Anterior cingulate cortex (tissue), 58 donors: ENCODE data around the gene CTCFL.

Experiments used
- DNase-seq, 58 donors: peaks; one replicate each; lab custom pipeline; 2025; lab: John Stamatoyannopoulos, UW

The CTCFL gene

DNA sequence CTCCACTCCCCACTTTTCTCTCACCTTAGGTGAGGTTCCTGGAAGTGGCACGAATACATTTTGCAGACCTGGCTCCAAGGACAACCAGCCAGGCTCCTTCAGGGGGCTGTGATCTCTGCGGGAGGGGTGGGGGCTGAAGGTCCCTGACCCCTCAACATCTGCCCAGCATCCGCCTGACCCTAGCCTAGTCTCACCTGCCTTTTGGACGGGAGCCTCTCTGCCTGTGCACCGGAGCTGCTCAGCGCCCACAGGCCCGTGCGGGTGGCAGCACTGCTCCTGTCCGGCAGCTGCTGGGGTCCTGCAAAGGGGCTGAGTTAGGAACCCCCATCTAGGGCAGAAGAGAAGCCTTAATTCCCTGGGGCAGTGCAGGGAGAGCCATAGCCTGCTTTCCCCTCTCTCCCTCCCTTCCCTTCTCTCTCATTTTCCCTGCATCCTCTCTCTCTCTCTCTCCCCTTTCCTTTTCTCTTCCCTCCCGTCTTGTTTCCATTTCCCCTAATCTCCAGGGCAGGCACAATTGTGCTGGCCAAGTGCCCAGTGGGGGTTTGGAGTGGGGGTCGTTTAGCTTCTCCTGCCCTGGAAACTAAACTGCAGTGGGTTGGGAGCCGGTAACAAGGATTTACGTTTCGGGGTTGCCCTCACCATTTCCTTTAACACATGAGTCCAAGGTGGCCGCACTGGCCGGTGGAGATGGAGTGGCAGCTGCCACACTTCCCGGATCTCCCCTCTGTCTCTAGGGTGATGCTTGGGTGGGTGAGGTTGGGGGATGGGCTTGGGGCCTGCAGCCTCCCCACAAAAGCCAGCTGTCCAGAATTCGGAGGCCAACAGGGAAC lies 54.1 kb downstream of the CTCFL start:
- no peak for DNase-seq

DNA sequence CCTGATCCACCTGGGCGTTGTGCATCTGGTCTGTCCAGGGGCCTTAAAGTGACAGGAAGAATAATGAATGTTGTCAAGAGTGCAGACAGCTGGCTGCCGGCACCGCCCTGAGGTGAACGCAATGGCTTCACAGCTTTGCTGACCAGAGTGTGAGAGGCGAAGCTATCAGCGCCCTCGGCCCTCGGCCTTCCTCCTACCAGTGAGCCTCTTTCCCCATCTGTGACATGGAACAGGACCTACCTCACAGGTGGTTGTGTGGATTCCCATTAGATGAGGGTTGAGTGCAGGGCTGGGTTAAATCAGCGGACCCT lies 54.8 kb downstream of the CTCFL start:
- no peak for DNase-seq

GRCh38 chr20:57469418-57470211 lies 55.3 kb downstream of the CTCFL start:
- no peak for DNase-seq

DNA sequence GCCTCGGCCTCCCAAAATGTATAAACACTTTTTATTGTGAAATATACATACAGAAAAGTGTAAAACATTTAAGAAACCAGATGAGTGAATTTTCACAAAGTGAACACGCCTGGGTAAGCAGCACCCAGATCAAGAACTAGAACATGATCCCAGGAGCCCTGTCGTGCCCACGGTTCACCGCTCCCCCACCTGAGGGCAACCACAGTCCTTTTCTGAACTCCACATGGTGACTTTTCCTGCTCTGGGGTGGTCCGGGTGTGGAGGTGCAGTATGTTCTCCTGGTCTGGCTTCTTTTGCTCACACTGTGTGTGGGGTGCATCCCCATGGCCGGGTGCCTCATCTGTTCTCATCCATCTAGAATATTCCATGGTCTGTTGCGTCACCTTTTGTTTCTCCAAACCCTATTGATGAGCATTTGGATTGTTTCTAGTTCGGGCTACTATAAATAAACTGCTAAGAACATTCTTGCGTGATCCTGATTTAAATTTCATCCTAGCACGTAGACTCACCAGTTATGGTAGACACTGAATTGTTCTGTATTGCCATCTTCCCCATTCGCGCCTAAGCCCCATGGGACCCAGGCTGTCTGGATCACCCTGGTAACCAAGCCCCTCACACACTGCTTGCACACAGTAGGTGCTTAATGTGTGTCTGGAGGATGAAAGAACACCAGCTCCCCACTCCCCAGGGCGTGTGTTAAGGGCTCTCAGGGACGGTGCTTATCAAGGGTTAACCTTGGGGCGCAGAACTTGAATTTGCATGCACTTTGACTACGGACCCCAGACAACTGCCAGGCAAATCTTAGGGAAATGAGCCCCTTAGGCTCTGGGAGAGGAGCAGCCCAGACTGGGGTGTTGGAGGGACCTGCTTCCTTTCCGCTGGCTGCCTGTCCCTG lies 56.2 kb downstream of the CTCFL start:
- no peak for DNase-seq

DNA sequence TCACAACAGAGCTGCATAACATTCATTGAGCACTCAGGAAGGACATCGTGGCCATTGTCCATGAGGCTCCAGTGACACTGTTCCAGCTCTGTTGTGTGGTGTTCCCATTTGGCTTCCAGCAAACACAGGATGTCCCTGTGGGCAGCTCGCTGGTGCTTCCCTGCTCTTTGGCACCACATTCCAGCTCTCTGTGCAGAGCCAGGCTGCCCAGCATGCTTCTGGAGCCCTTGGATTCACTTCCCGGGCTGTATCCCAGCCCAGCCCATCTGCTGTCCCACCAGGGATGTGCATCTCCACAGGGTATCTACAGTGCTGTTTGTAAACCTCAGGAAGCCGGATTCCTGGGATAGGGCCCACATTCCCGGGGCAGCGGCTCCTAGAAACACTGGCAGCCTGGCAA lies 57.2 kb downstream of the CTCFL start:
- DNase-seq: peak in 8 of 58 donors; percentile 6 to 35 (median 18)

DNA sequence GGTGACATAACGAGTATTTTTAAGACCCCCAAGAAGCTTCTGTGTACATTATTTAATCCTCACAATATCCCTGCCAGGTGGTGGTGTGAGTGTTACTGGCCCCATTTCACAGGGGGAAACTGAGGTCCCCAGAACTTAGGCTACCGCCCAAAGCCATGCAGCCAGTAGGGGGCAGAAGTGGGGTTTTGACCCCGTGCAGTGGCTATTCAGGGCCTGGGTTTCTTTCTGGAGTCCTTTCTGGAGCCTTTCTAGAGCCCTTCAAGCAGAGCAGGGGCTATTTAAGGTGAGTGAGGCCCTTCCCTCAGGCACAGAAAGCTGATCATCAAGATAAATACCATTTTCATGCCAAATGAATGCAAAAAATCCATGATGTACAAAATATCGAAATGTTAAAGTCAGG lies 59.0 kb downstream of the CTCFL start:
- DNase-seq: no peak

- no peak for DNase-seq
Observed at GRCh38 chr20:57465486-57465885, 59.5 kb downstream of the CTCFL start.

- DNase-seq: no peak
Observed at GRCh38 chr20:57464642-57465211, 60.2 kb downstream of the CTCFL start.

DNA sequence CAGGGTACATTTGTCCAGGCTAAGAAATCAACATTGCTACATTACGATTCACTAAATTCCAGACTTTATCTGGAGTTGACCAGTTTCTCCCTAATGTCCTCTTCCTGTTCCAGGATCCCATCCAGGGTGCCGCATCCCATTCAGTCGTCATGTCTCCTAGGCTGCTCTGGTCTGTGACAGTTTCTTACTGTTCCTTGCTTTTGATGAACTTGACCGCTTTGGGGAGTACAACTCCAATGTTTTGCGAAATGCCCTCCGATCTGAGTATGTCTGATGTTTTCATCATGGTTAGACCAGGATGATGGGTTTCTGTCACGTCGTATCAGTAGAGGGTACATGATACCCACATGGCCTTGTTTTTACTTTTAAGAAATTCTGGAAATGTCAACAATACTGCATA lies 62.2 kb downstream of the CTCFL start:
- DNase-seq: no peak

DNA sequence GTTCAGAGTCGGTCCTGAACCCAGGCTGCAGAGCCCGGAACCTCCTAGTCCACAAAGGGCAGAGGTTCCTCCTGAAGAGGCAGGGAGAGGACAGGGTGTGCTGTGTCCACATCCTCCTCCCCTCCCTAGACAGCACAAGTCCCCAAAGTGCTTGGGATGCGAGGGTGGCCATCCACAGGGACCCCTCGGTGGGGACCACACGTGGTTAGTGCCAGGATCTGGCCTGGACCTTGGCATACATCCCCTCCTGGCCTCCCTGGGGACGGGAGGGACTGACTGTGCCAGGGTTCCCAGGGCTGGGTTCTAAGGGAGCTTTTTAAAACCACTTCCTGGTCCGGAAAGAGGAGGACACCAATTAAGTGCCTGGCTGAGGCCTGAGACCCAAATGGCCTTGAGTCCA lies 63.2 kb downstream of the CTCFL start:
- DNase-seq: no peak

DNA sequence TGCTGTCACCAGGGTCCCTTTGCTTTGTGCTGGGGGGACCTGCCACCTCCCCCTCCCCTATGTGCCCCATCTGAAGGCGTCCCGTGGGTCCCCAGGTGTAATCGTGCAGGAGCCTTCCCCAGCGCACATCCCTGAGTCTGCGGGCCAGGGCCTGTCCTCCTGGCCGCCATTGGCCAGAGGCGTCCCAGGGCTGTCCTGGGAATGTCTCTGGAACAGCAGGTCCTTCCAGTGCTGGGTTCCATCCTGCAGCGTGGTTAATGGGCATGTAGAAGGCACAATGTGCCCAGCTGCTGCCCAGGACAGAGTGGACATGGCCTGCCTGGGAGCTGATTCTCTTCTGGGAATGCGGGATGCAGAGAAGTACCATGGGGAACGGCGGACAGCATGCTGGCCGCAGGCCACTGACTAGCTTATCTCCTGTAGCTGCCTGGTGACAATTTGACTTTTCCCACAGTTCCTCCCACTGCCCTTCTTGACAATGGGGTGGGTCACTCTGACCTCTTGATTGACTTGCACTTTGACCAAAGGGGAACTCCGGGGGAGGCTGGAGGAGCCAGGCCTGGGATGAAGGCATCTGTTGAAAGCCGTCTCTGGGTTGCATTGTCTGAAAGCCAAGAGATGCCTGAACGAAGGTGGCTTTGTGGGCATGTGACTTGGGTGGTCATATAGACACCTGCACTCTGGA lies 64.0 kb downstream of the CTCFL start:
- DNase-seq: no peak

GRCh38 chr20:57459897-57460296 lies 65.0 kb downstream of the CTCFL start:
- DNase-seq: no peak

GRCh38 chr20:57459278-57459677 lies 65.7 kb downstream of the CTCFL start:
- peak in 7 of 58 donors; percentile 11 to 43 (median 18) for DNase-seq

DNA sequence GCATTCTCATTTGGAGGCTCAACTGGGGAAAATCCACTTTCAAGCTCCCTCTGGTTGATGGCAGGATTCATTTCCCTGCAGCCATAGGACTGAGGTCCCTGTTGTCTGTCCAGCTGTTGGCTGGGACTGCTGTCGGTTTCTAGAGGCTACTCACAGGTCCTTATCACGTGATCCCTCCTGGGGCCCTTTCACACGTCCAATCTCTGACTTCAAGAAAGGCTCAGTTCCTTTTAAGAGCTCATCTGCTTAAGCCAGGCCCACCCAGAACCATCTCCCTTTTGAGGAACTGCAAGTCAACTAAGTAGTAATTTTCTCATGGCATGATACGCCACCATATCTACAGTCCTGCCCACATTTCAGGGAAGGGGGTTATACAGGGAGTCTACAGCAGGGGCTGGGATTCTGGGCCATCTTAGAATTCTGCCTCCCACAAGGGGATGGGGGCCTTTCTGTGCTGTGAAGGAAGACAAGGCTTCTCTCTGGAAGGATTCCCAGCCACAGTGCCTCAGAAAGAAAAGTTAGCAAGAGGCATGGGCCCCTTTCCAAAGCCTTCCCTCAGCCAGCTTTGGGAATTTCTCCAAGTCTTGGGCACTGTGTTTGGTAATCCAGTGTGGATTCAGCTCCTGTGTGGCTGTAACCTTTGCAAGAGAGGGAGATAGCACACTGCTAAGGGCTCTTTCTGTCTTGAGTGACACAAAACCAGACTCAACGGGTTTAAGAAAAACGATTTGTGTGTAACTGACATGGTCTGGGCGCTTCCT lies 66.4 kb downstream of the CTCFL start:
- peak in 49 of 58 donors; percentile 5 to 86 (median 55) for DNase-seq

DNA sequence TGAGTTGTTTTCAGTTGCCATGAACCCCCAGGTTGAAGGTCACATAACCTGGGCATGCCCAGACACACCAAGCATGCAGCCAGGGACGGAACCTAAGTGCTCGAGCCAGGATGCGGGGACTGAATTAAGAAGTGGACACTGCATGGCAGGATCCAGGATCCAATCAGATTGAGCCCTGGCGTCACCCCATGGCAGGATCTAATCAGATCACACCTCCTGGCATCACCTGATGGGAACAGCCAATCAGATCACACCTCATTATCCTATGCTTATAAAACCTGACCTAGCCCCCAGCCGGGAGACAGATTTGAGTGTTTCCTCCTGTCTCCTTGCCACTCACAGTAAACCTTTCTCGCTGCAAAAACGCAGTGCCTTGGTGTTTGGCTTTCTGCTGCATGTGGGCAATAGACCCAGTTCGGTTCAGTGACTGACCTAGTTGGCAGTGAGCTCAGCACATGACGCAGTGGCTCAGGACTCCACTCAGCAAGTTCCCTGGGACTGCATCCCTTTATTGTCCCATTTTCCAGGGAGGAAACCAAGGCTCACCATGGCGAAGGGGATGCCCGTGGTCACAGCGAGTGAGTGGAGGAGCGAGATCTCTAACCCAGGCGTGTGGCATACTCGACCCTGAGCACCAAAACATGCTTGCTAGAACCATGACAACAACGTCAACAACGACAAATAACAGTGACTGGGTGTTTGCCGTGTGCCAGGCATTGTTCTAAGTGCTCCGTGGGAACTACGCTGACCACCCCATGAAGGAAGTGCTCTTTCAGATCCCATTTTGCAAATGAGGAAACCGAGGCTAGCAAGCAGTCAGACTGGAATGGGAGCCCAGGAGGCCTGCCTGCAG lies 67.5 kb downstream of the CTCFL start:
- DNase-seq: peak in 25 of 58 donors; percentile 7 to 68 (median 39)

GRCh38 chr20:57456116-57456515 lies 68.8 kb downstream of the CTCFL start:
- no peak for DNase-seq

GRCh38 chr20:57455386-57455785 lies 69.6 kb downstream of the CTCFL start:
- no peak for DNase-seq
